H9 (cell line): Measurements from ENCODE around the gene GABRR2. TPM values are rescaled to one million over a fixed set of nuclear protein-coding genes. Genes with fewer than 3 reads are reported as not detected.

Experiments used
- DNase-seq: peaks from one replicate; pipeline ENCODE4 v3.0.0-alpha.2; 2017
- H2AFZ ChIP-seq: one replicate; pipeline ENCODE4 v1.6.1; 2013; ENCODE audit warnings: mild to moderate bottlenecking, low read length, control low read depth, moderate library complexity
- H2AK5ac ChIP-seq: 2 replicates; pipeline ENCODE4 v1.6.1; 2013; ENCODE audit warnings: low read length, control low read depth, mixed read lengths; ENCODE audit not compliant: insufficient read length
- H2BK120ac ChIP-seq: one replicate; pipeline ENCODE4 v1.6.1; 2013; ENCODE audit warnings: low read depth, mild to moderate bottlenecking, low read length, control low read depth, inconsistent platforms; ENCODE audit not compliant: poor library complexity, severe bottlenecking
- H2BK12ac ChIP-seq: 2 replicates; pipeline ENCODE4 v1.6.1; 2013; ENCODE audit warnings: low read length, control low read depth, mixed read lengths, low read depth; ENCODE audit not compliant: insufficient read length
- H2BK15ac ChIP-seq: 2 replicates; pipeline ENCODE4 v1.6.1; 2013; ENCODE audit warnings: low read depth, low read length, control low read depth
- H2BK20ac ChIP-seq: one replicate; pipeline ENCODE4 v1.6.1; 2013; ENCODE audit warnings: low read depth, mild to moderate bottlenecking, low read length, control low read depth, inconsistent platforms; ENCODE audit not compliant: poor library complexity, severe bottlenecking
- H2BK5ac ChIP-seq: 2 replicates; pipeline ENCODE4 v1.6.1; 2013; ENCODE audit warnings: low read length, control low read depth, mixed read lengths; ENCODE audit not compliant: insufficient read length
- H3K14ac ChIP-seq: 2 replicates; pipeline ENCODE4 v1.6.1; 2013; ENCODE audit warnings: low read length, control low read depth; ENCODE audit not compliant: insufficient read depth
- H3K18ac ChIP-seq: 2 replicates; pipeline ENCODE4 v1.6.1; 2013; ENCODE audit warnings: low read depth, mild to moderate bottlenecking, mixed read lengths, low read length, control low read depth; ENCODE audit not compliant: insufficient read length
- H3K23ac ChIP-seq: 2 replicates; pipeline ENCODE4 v1.6.1; 2013; ENCODE audit warnings: low read length, control low read depth, mixed read lengths, low read depth; ENCODE audit not compliant: insufficient read length
- H3K23me2 ChIP-seq: 2 replicates; pipeline ENCODE4 v1.6.1; 2013; ENCODE audit warnings: low read depth, mild to moderate bottlenecking, mixed read lengths, low read length, control low read depth; ENCODE audit not compliant: insufficient read length, poor library complexity, severe bottlenecking
- H3K27ac ChIP-seq: 2 replicates; pipeline ENCODE4 v1.5.1; 2013; ENCODE audit warnings: low read length, control low read depth, mixed read lengths, low read depth; ENCODE audit not compliant: insufficient read length
- H3K27me3 ChIP-seq: 2 replicates; pipeline ENCODE4 v1.6.1; 2013; ENCODE audit warnings: low read length, control low read depth, inconsistent platforms; ENCODE audit not compliant: insufficient read depth
- H3K4ac ChIP-seq: 2 replicates; pipeline ENCODE4 v1.6.1; 2013; ENCODE audit warnings: low read depth, mild to moderate bottlenecking, control low read depth, inconsistent platforms, low read length, moderate library complexity
- H3K4me1 ChIP-seq: 2 replicates; pipeline ENCODE4 v1.6.1; 2013; ENCODE audit warnings: low read length, control low read depth, inconsistent platforms; ENCODE audit not compliant: insufficient read depth
- H3K4me2 ChIP-seq: 2 replicates; pipeline ENCODE4 v1.6.1; 2013; ENCODE audit warnings: low read length, control low read depth, mixed read lengths; ENCODE audit not compliant: insufficient read length, insufficient read depth
- H3K56ac ChIP-seq: 2 replicates; pipeline ENCODE4 v1.6.1; 2013; ENCODE audit warnings: low read depth, mild to moderate bottlenecking, mixed read lengths, low read length, control low read depth; ENCODE audit not compliant: insufficient read length
- H3K79me1 ChIP-seq: 2 replicates; pipeline ENCODE4 v1.6.1; 2013; ENCODE audit warnings: low read depth, mild to moderate bottlenecking, moderate library complexity, low read length, control low read depth, inconsistent platforms; ENCODE audit not compliant: insufficient read depth, poor library complexity, severe bottlenecking
- H3K79me2 ChIP-seq: 2 replicates; pipeline ENCODE4 v1.6.1; 2013; ENCODE audit warnings: low read length, control low read depth, inconsistent platforms; ENCODE audit not compliant: insufficient read depth
- H3K9ac ChIP-seq: 2 replicates; pipeline ENCODE4 v1.6.1; 2013; ENCODE audit warnings: low read length, control low read depth, mixed read lengths; ENCODE audit not compliant: insufficient read length; ENCODE audit errors: extremely low read depth
- H3K9me3 ChIP-seq: one replicate; pipeline ENCODE4 v1.6.1; 2013; ENCODE audit warnings: low read depth, low read length, inconsistent platforms; ENCODE audit not compliant: control insufficient read depth
- H3T11ph ChIP-seq: one replicate; pipeline ENCODE4 v1.6.1; 2013; ENCODE audit warnings: mild to moderate bottlenecking, low read length, control low read depth, inconsistent platforms
- H4K20me1 ChIP-seq: one replicate; pipeline ENCODE4 v1.6.1; 2013; ENCODE audit not compliant: control insufficient read depth, insufficient read length, insufficient read depth
- H4K5ac ChIP-seq: 2 replicates; pipeline ENCODE4 v1.6.1; 2013; ENCODE audit warnings: low read depth, mild to moderate bottlenecking, mixed read lengths, low read length, control low read depth; ENCODE audit not compliant: insufficient read length
- H4K8ac ChIP-seq: replicated peaks from 2 replicates; pipeline ENCODE4 v1.6.1; 2013; ENCODE audit warnings: low read length, control low read depth, mixed read lengths, low read depth; ENCODE audit not compliant: insufficient read length
- H4K91ac ChIP-seq: 2 replicates; pipeline ENCODE4 v1.6.1; 2013; ENCODE audit warnings: low read depth, mild to moderate bottlenecking, moderate library complexity, mixed read lengths, low read length, control low read depth; ENCODE audit not compliant: insufficient read length
- H3K27ac Mint-ChIP-seq, 3 experiments: 2 replicates in 2 of 3; 3 replicates in 1 of 3; pipeline ENCODE4 v1.8.0; 2020 to 2021; ENCODE audit warnings: mixed read lengths in 3 of 3, mild to moderate bottlenecking in 1 of 3, moderate library complexity in 1 of 3
- H3K27me3 Mint-ChIP-seq: 2 replicates; pipeline ENCODE4 v1.8.0; 2021; ENCODE audit warnings: low read depth, mild to moderate bottlenecking, moderate library complexity, mixed read lengths
- H3K36me3 Mint-ChIP-seq, 3 experiments: 2 replicates in 2 of 3; 3 replicates in 1 of 3; pipeline ENCODE4 v1.8.0; 2020 to 2021; ENCODE audit warnings: low read depth in 3 of 3, mixed read lengths in 3 of 3; ENCODE audit not compliant: insufficient read depth in 1 of 3
- H3K4me1 Mint-ChIP-seq, 2 experiments: 2 replicates each; pipeline ENCODE4 v1.8.0; 2020; ENCODE audit warnings: mixed read lengths in 2 of 2
- H3K4me3 Mint-ChIP-seq, 2 experiments: 2 replicates in 1 of 2; 3 replicates in 1 of 2; pipeline ENCODE4 v1.8.0; 2020 to 2021; ENCODE audit warnings: mild to moderate bottlenecking in 2 of 2, mixed read lengths in 2 of 2, moderate library complexity in 1 of 2
- H3K9me3 Mint-ChIP-seq, 2 experiments: 2 replicates in 1 of 2; 3 replicates in 1 of 2; pipeline ENCODE4 v1.8.0; 2020; ENCODE audit warnings: mild to moderate bottlenecking in 2 of 2, mixed read lengths in 2 of 2, moderate library complexity in 1 of 2
- WGBS: extraction: QIAGEN DNeasy Blood & Tissue Kit; methylation state at CpG from one replicate; pipeline ENCODE4 v1.1.7; 2013; ENCODE audit warnings: missing lambda C conversion rate, low lambda C conversion rate, mixed read lengths; ENCODE audit not compliant: insufficient read length; ENCODE audit errors: extremely low coverage; 5-methylcytosine and 5-hydroxymethylcytosine counted together
- total RNA-seq: library from RNA; stranded (reverse); gene quantifications from 2 replicates; pipeline ENCODE4 v1.2.1, GENCODE V29; 2021
- TF ChIP-seq, protein P1 (sequence below): fragments of 200-600 bp; sonication (generic); conservative IDR thresholded peaks from 3 replicates; pipeline ENCODE4 v1.8.0; 2021; ENCODE audit warnings: antibody characterized with exemption, mild to moderate bottlenecking

Gene GABRR2
- total RNA-seq, 1 experiment from 2014 or later, result not detected

GRCh38 chr6:89243331-89243629 lies 71.8 kb downstream of the GABRR2 start:
- H3K4me2 ChIP-seq, result peak overlapping the region; percentile 15
- H2AFZ ChIP-seq, result no peak overlapping the region
- TF ChIP-seq, protein P1, sequence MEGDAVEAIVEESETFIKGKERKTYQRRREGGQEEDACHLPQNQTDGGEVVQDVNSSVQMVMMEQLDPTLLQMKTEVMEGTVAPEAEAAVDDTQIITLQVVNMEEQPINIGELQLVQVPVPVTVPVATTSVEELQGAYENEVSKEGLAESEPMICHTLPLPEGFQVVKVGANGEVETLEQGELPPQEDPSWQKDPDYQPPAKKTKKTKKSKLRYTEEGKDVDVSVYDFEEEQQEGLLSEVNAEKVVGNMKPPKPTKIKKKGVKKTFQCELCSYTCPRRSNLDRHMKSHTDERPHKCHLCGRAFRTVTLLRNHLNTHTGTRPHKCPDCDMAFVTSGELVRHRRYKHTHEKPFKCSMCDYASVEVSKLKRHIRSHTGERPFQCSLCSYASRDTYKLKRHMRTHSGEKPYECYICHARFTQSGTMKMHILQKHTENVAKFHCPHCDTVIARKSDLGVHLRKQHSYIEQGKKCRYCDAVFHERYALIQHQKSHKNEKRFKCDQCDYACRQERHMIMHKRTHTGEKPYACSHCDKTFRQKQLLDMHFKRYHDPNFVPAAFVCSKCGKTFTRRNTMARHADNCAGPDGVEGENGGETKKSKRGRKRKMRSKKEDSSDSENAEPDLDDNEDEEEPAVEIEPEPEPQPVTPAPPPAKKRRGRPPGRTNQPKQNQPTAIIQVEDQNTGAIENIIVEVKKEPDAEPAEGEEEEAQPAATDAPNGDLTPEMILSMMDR, result no peak
- Mint-ChIP-seq H3K4me3 (no peak overlapping the region), H3K4me1 (peaks cover 29 to 31% of the 10 kb centered on the region in 2 experiments), H3K27me3 (peaks cover 11% of the 10 kb centered on the region), H3K36me3 (no peaks in the 10 kb centered on the region), H3K27ac (no peak overlapping the region), H3K9me3 (no peaks in the 10 kb centered on the region; a peak in 1 of 5 replicates)
- no peak overlapping the region for H3K27ac ChIP-seq
- no peak overlapping the region for H2AK5ac ChIP-seq
- H3T11ph ChIP-seq, result no peak overlapping the region
- H2BK120ac ChIP-seq, result no peak overlapping the region
- H2BK12ac ChIP-seq, result no peak overlapping the region
- no peak overlapping the region for H3K18ac ChIP-seq
- no peak overlapping the region for H2BK20ac ChIP-seq
- H3K23ac ChIP-seq, result no peak overlapping the region
- no peak overlapping the region for H3K4ac ChIP-seq
- no peaks in the 10 kb centered on the region for H3K79me2 ChIP-seq
- no peaks in the 10 kb centered on the region for H3K9me3 ChIP-seq
- no peak overlapping the region for H3K14ac ChIP-seq
- H4K91ac ChIP-seq, result no peak overlapping the region
- H3K79me1 ChIP-seq, result no peaks in the 10 kb centered on the region
- no peak overlapping the region for H4K8ac ChIP-seq
- H4K20me1 ChIP-seq, result no peaks in the 10 kb centered on the region
- DNase-seq, result no peak
- H4K5ac ChIP-seq, result no peak overlapping the region
- WGBS, result no CpG with 5 or more reads among the region's 1 CpG
- no peaks in the 10 kb centered on the region for H3K23me2 ChIP-seq
- no peaks in the 10 kb centered on the region for H3K27me3 ChIP-seq
- H3K56ac ChIP-seq, result no peak overlapping the region
- no peak overlapping the region for H3K9ac ChIP-seq
- peaks cover 6% of the 10 kb centered on the region; the same call in 1 of the 2 replicates for H3K4me1 ChIP-seq
- no peak overlapping the region for H2BK15ac ChIP-seq
- H2BK5ac ChIP-seq, result no peak overlapping the region
